Epidermal melanocyte (primary cell): ENCODE measurements around the gene NXNL1.
A peak's percentile ranks its signal among the peaks of the same experiment; 100 is the strongest.
"Not testable (repeated sequence)": the region's sequence is repeated elsewhere in the genome, so short reads cannot be mapped to it uniquely, and the experiment has no call there.

Experiments used
- DNase-seq: peaks from one replicate; pipeline ENCODE4 v3.0.0; 2011; ENCODE audit warnings: low spot score; ENCODE audit not compliant: insufficient read length

The NXNL1 gene

DNA sequence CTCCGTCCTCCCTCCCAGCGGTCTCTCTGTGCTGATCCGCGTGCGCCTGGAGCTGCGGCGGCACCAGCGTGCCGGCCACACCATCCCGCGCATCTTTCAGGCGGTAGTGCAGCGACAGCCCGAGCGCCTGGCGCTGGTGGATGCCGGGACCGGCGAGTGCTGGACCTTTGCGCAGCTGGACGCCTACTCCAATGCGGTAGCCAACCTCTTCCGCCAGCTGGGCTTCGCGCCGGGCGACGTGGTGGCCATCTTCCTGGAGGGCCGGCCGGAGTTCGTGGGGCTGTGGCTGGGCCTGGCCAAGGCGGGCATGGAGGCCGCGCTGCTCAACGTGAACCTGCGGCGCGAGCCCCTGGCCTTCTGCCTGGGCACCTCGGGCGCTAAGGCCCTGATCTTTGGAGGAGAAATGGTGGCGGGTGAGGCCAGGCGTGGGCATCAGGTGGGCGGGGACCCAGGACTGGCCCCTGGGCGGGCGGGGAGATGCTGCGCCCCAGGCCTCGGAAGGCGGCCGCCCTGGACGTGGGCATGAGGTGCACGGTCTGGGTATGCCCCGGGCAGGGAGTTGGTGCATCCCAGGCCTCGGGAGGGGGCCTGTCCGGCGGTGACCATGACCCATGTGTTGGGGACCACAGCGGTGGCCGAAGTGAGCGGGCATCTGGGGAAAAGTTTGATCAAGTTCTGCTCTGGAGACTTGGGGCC is 26.0 kb upstream of the NXNL1 start:
- no peak for DNase-seq

DNA sequence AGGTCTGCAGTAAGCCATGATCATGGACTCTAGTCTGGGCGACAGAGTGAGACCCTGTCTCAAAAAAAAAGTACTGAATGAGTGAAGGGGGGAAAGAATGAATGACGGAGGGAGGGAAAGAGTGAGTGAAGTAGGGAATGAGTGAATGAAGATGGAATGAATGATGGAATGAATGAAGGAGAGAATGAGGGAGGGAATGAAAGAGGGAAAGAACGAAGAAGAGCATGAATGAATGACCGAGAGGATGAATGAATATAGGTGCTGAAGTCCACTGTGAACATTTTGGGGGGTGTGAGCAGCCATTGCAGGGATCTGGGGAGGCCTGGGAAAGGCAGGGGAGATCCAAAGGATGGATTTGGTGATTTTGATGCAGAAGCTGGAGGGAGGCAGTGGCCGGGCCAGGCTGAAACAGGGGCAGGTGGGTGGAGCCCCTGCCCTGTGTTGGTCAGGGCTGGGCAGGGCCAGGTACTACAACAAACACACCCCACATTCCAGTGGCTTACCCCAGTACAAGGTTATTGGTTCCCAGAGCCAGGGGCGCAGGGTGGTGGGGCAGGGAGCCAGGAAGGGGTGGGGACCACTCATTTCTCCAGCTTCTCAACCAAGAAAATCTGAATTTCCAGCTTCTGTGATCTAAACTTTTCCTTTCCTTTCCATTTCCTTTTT is 23.9 kb upstream of the NXNL1 start:
- DNase-seq = no peak

DNA sequence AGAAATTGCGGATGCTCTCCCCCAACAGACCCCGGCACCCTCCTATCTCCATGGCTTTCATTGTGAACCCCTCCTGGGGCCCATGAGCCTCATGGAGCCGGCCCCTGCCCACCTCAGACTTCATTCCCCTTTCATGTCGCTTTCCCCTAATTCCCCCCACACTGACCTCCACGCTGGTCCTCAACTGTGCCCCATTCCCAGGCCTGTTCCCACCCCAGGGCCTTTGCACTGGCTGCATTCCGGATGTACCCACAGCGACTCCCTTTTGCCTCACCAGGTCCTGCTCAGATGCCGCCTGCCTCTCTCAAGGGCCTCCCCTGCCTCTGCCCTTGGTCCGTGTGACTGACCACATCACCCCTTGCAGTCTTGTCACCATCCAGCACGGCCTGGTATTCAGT is 22.9 kb upstream of the NXNL1 start:
- DNase-seq = no peak

DNA sequence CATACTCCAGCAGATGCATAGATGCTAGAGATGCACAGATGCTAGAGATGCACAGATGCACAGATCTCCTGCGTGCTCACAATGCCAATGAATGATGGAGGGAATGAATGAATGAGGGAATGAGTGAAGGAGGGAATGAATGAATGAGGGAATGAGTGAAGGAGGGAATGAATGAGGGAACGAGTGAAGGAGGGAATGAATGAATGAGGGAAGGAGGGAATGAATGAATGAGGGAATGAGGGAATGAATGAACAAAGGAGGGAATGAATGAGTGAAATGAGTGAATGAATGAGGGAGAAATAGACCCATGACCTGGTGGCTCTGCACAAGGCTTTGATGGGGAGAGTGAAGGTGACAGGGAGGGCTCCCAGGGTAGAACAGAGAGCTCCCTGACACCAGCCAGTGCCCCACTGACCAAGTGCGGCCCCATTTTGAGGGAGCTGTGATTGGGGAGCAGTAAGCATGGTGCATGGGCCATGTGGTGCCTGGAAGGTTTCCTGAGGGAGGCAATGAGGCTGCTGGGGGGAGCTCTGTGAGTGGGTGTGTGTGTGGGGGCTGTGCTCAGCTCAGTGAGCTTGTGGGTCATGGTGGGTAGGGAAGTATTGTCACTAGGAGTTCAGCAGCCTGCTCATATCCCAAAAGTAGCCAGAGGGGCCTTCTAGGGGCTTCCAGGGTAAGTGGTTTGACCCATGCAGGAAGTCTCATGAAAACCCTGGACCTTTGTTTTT is 22.3 kb upstream of the NXNL1 start:
- no peak for DNase-seq

DNA sequence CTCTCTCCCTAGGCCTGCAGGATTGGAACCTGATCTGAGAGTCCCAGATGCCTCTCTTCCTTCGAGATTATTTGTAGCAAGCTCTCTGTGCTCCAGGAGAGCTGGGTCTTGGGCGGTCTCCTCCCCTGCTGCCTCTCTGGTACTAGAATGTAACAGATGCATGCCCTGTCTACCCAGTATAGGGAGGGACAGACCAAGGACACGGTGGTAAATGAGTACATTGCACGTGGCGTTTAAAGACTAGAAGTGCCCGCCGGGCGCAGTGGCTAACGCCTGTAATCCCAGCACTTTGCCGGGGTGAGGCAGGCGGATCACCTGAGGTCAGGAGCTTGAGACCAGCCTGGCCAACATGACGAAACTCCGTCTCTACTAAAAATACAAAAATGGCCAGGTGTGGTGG is 21.3 kb upstream of the NXNL1 start:
- no peak for DNase-seq

DNA sequence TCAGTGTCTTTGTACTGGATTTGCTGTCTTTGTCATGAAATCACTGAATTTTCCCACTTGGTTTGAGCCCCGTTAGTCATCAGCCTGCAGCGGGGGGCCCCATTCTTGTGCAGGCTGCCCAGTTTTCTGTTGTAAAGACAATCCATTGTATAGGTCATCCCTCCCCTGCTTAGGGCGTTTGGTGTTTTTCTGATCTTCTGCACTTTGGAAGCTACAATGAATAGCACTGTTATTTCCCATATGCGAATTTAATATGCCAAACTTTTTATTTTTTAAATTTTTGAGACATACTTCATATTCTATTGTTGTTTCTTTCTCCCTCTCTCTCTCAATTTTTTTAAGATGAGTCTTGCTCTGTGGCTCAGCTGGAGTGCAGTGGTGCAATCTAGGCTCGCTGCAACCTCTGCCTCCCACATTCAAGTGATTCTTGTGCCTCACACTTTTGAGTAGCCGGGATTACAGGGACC is 18.6 kb upstream of the NXNL1 start:
- DNase-seq = no peak

DNA sequence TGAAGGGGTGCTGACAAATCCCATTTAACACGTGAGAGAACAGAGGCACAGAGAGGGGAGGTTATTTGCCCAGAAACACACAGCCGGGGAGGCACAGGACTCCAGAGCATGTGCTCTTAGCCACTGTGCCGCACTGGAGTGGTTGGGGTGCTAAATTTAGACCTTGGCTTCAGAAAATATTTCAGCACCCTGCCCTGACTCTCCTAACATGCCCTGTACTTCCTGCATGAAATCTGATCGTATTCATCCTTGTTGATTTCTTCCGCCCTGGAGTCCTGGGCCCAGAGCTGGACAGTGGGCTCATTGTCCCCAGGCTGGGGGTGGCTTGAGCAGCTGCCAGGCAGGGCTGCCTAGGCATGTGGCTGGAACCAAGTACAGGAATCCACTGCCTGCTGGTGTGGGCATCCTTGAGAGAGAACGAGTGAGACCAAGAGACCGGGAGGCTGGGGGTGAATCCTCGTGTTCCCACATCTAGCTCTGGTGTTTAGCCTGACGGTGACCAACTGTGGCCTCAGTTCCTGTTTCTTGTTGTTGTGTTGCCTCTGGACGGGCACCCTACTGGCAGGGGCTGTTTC is 14.9 kb upstream of the NXNL1 start:
- peak; percentile 41 for DNase-seq

DNA sequence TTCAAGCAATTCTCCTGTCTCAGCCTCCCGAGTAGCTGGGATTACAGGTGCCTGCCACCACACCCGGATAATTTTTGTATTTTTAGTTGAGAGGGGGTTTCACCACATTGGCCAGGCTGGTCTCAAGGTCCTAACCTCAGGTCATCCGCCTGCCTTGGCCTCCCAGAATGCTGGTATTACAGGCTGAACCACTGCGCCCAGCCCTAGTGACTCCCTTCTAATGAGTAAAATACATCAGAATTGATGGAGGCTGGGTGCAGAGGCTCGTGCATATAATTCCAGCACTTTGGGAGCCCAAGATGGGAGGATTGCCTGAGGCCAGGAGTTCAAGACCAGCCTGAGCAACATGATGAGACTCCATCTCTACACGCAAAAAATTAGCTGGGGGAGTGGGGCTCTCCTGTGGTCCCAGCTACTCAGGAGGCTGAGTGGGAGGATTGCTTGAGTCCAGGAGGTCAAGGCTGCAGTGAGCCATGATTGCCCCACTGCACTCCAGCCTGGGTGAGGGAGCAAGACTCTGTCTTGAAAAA is 14.3 kb upstream of the NXNL1 start:
- not testable (repeated sequence) for DNase-seq

DNA sequence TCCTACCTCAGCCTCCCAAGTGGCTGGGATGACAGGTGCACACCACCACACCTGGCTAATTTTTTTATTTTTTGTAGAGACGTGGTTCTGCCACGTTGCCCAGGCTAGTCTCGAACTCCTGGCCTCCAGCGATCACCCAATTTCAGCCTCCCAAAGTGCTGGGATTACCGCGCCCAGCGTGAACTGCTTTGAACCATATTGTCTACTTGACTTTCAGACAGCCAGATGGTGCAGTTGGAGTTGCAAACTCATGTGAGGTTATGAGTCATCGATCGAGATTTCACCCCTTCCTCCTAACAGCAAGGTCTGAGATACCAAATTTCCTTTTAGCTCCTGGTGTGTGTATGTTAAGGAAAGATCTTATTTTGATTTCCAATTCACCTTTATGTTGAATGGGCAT is 12.3 kb upstream of the NXNL1 start:
- no peak for DNase-seq

DNA sequence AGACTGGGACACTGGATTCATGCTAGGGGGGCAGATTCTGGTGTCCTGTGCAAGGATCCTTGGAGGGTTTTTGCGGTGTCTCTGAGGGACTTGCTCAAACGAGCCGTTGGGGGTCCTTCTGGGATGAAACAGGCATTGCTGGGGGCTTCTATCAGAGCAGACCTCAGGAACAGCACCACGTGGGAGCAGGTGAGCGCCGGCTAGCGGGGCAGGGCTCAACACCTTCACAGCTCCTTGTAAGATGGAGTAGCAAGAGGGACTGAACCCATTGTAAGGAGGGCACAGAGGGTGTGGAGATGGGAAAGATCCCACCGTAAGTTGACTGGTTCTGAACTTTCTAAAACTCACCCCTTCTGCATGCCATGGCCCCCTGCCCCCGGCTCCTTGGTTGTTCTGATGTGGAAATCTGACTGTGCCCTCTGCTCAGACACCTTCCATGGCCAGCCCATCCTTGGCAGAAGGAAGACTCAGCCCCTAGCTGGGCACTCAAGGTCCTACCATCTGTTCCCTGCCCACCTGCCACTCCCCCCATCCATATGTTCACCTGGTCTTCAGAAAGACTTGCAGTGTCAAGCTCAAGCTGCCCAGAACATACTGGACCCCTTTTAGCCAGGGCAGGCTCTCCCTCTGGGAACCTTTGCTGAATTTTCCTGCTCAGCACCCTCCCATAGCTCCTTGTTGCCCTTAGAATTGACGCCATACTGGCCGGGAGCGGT is 10.8 kb upstream of the NXNL1 start:
- no peak for DNase-seq

DNA sequence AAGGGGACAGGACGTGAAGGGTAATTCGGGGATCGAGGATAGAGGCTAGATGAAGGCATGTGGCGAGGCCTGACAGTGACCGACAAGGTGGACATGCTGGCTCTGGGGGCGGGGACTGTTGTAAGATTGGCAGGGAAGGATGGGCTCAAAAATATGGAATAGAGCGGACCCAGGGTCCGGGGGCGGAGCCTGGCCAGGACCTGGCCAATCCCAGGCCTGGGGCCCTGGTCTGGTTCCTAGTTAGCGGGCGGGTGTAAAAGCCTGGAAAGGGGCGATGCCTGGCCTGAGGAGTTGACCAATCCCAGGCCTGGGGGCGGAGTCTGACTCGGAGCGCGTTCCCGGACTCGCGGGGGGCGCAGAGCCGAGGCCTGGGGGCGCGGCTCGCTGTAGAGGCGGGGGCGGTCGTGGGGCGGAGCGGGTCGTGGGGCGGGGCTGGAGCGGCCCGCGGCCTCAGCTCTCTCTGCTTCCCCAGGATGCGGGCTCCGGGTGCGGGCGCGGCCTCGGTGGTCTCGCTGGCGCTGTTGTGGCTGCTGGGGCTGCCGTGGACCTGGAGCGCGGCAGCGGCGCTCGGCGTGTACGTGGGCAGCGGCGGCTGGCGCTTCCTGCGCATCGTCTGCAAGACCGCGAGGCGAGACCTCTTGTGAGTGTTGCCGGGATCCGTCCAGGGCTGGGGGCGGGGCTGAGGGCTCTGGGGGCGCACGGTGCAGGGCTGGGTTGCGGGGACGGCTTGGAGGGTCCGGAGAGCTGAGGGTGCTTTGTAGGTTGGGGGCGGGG is 9.5 kb upstream of the NXNL1 start, which contains the start of gene SLC27A1:
Gene SLC27A1, plus strand, starts transcription at position 457 of the 774 bp plus-strand sequence. Its CDS starts 17 bp downstream, at position 474.
- DNase-seq = peak; percentile 74

DNA sequence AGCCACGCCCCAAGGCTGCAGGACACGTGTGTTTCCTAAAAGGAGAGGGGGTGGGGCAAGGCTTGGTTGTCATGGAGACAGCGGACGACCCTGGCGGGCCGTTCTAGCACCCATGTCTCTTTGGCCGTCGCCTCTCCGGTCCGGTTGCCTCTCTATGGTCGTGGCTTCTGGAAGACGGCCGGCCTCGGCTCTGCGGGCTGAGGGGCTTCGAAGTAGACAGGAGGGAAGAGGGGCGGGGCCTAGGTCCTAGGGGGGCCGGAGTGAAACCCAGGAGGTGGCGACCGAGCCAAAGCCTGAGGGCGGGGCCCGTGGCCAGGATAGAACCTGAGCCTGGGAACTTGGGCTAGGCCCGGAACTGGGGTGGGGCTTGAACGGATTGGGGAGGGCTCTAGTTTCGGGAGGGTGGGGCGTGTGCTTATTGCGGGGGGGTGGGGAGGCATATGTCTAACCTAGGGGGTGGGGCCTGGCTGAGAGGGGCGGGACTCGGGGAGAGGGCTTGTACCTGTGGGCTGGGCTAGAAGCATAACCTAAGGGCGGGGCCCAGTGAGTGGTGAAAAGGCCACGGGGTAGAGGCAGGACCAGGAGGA is 8.8 kb upstream of the NXNL1 start:
- DNase-seq = no peak

DNA sequence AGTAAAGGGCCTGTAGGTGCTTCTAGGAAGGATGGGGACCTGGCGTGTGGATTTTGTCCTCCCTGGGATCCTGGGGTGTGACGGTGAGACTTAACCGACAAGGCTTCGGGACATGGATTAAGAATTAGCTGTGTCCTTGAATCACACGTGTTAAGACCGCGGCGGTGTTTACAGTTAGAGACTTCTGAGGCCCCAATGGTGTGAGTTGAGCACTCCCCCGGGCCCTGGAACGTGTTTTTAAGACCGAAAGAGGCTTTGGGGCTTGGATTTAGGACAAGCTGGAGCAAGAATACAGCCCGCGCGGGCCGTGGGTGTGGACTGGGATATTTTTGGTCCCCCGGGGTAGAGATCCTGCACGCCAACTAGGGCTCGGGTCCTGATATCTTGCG is 8.4 kb upstream of the NXNL1 start:
- DNase-seq = no peak

DNA sequence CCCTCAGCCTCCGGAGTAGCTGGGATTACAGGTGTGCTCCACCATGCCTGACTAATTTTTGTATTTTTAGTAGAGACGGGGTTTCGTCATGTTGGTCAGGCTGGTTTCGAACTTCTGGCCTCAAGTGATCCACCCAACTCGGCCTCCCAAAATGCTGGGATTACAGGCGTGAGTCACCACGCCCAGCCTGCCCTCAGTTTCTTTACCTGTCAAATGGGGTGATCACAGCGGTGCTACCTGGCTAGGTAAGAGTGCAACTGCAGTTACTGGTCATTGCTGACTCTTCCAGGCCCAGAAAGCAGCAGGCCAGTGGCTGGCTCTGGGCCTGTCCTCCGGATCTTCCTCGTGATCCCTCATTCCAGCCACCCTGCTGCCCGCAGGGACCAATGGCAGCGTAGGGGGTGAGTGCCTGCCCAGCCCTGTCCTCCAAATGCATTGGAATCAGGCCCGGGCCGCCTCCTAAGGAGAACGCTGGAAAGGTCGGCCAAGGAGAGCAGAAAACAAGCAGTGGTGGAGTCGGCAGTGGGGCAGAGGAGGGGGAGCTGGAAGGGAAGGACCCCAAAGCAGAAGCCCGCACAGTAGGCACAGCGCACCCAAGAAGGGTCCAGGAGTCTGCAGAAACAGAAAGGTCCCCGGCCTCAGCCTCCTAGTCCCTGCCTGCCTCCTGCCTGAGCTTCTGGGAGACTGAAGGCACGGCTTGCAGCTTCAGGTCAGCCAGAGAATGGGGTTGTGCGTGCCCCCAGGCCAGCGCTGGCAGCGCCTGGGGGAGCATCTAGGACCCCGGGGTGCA is 7.8 kb upstream of the NXNL1 start:
- no peak for DNase-seq

DNA sequence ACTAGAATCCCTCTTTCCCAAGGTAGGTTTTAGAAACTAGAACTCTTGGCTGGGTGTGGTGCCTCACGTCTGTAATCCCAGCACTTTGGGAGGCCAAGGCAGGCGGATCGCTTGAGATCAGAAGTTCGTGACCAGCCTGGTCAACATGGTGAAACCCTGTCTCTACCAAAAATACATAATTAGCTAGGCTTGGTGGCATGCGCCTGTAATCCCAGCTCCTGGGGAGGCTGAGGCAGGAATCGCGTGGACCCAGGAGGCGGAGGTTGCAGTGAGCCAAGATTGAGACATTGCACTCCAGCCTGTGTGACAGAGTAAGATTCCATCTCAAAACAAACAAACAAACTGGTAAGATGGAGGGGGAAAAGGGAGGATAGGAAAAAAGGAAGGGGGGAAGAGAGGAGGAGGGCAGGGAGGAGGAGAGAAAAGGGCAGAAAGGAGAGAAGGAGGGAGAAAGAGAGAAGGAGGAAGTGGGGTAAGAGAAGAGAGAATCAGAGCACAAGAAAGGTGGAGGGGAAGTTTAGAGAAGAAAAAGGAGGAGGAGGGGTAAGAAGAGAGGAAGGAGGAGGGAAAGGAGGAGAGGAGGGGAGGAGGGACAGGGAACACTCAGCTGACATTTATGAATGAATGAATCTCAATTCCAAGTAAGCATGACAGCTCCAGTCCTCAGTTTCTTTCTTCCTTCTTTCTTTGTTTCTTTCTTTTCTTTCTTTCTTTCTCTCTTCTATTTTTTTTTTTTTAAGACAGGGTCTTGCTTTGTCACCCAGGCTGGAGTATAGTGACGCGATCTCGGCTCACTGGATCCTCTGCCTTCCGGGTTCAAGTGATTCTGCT is 7.0 kb upstream of the NXNL1 start:
- DNase-seq = no peak

DNA sequence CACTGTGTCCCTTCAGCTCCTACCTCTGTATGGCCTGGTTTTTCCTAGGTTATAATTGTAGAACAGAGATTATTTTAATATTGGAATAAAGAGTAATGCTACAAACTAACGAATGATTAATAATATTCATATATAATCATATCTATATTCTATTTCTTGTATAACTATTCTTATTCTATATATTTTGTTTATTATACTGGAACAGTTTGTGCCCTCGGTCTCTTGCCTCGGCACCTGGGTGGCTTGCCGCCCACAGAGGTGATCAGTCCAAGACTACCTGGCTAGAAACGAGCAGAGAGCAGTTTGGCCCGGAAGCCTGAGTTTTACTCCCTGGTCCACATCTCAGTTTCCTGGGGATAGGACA is 5.7 kb upstream of the NXNL1 start:
- DNase-seq = no peak

DNA sequence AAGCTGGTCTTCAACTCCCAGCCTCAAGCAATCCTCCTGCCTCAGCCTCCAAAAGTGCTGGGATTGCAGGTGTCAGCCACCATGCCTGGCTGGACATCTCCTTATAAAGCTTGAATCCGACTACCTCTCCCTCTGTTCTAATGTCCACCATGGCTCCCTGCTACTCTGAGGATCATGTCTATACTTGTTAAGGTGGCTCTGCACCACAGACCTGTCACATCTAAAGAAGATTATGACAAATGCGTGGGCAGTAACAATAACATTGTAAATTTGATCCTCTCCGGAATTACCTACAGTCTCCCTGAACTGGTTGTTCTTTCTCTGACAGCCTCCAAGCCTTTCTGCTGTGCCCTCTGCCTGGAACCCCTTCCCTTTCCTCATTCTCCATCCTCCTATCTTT is 1.8 kb downstream of the NXNL1 start:
- DNase-seq = no peak

DNA sequence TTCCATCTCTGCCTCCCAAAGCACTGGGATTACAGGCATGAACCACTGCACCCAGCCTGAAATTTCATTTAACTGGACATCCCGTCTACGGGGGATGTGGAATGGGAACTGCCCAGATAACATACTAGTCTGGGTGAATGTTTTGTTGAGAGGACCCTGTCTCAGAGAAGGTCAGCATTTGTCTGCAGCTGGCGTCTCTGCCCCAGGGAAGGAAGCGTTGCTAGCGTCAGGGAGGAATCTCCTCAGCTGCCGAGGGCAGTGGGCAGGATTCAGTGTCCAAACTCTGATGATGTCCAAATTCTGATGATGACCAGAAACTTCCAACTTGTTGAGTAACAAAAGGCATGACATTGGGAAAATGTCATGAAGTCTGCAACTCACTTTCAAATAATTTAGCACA is 3.1 kb downstream of the NXNL1 start:
- DNase-seq = no peak
